Panc1 (cell line): ENCODE results near the gene TRPC4AP. TPM values are rescaled to one million over a fixed set of nuclear protein-coding genes. Genes with fewer than 3 reads are reported as not detected.

Source experiments
- ATAC-seq: fragments of 200-7000 bp; cut with Tn5 transposase; 2 replicates; pipeline ENCODE4 v1.9.1; 2020; ENCODE audit warnings: mild to moderate bottlenecking, moderate library complexity
- BruUV-seq: library from RNA; stranded (reverse); fragments of 400-500 nt; replicated peaks from 2 replicates; lab custom pipeline; 2021; lab: Mats Ljungman, UMichigan
- CTCF ChIA-PET: fragments of 300-600 bp; sonication (Branson Sonifier 250); formaldehyde crosslinking; loops from one replicate; lab custom pipeline; 2022; ENCODE audit warnings: antibody characterized with exemption; lab: Charles Lee
- POLR2A ChIA-PET: fragments of 300-600 bp; sonication (Branson Sonifier 250); formaldehyde crosslinking; loops from one replicate; lab custom pipeline; 2022; ENCODE audit warnings: antibody characterized with exemption; lab: Charles Lee
- DNase-seq: peaks from one replicate; pipeline ENCODE4 v3.0.0-alpha.2; 2010; ENCODE audit warnings: low read depth, low spot score
- H3K27ac ChIP-seq: 2 replicates; pipeline ENCODE4 v1.5.1; 2011; ENCODE audit warnings: mild to moderate bottlenecking, low read length, inconsistent platforms
- H3K27me3 ChIP-seq: fragments of 200-500 bp; sonication (Bioruptor generic); 2 replicates; pipeline ENCODE4 v1.6.0; 2014; ENCODE audit warnings: low read length, inconsistent platforms; ENCODE audit not compliant: control insufficient read depth, insufficient read depth
- H3K36me3 ChIP-seq: fragments of 200-500 bp; sonication (Bioruptor generic); 2 replicates; pipeline ENCODE4 v1.5.1; 2014; ENCODE audit warnings: inconsistent platforms, mild to moderate bottlenecking, low read length, moderate library complexity; ENCODE audit not compliant: control insufficient read depth, insufficient read depth
- H3K4me1 ChIP-seq: 2 replicates; pipeline ENCODE4 v1.5.1; 2011; ENCODE audit warnings: inconsistent platforms, mild to moderate bottlenecking, low read length, moderate library complexity; ENCODE audit not compliant: control insufficient read depth, insufficient read depth
- H3K4me3 ChIP-seq, 2 experiments: 2 replicates each; pipeline ENCODE4 v1.5.1; 2011 to 2012; ENCODE audit warnings: low read depth in 2 of 2, low read length in 2 of 2, mild to moderate bottlenecking in 2 of 2, inconsistent platforms in 1 of 2, moderate library complexity in 1 of 2
- H3K9me3 ChIP-seq: fragments of 200-500 bp; sonication (Bioruptor generic); 2 replicates; pipeline ENCODE4 v1.5.1; 2014; ENCODE audit warnings: low read depth, mild to moderate bottlenecking, inconsistent platforms, low read length, moderate library complexity; ENCODE audit not compliant: control insufficient read depth, insufficient read depth
- CTCF ChIP-seq: fragments of 450-650 bp; IDR thresholded peaks from 2 replicates; pipeline ENCODE4 v1.5.1; 2017; ENCODE audit warnings: mild to moderate bottlenecking
- POLR2AphosphoS5 ChIP-seq: IDR thresholded peaks from 2 replicates; pipeline ENCODE4 v1.6.1; 2012; ENCODE audit warnings: mild to moderate bottlenecking, low read depth, low read length, moderate library complexity
- SIN3A ChIP-seq: IDR thresholded peaks from 2 replicates; pipeline ENCODE4 v1.6.1; 2012; ENCODE audit warnings: low read depth, mild to moderate bottlenecking, low read length, moderate library complexity, borderline replicate concordance; ENCODE audit not compliant: insufficient read depth
- TCF7L2 ChIP-seq: IDR thresholded peaks from 2 replicates; pipeline ENCODE4 v1.6.1; 2011; ENCODE audit warnings: mild to moderate bottlenecking, low read depth, low read length, inconsistent platforms
- in situ Hi-C: cut with HindIII; loops from 2 replicates; pipeline ENCODE4 v1.10.0; 2016; ENCODE audit warnings: low sequenced_read_pairs, low pct_unique_long_range_greater_than_20kb
- intact Hi-C: fragments of 100-400 bp; cut with micrococcal nuclease; formaldehyde crosslinking; loops from one replicate; pipeline ENCODE4 v1.10.0; 2022; ENCODE audit not compliant: unreplicated experiment
- total RNA-seq: library from RNA; stranded (reverse); gene quantifications from one replicate; pipeline ENCODE4 v1.2.1, GENCODE V29; 2021; ENCODE audit not compliant: unreplicated experiment
- TF ChIP-seq, protein P1 (sequence below), 2 experiments: IDR thresholded peaks; 2 replicates each; pipeline ENCODE4 v1.6.1; 2011 to 2012; ENCODE audit warnings: low read depth in 2 of 2, control low read depth in 1 of 2, low read length in 1 of 2, mild to moderate bottlenecking in 1 of 2, moderate library complexity in 1 of 2; ENCODE audit not compliant: insufficient read depth in 1 of 2

TRPC4AP gene
- total RNA-seq, 1 experiment from 2014 or later, result 48.4 TPM

DNA sequence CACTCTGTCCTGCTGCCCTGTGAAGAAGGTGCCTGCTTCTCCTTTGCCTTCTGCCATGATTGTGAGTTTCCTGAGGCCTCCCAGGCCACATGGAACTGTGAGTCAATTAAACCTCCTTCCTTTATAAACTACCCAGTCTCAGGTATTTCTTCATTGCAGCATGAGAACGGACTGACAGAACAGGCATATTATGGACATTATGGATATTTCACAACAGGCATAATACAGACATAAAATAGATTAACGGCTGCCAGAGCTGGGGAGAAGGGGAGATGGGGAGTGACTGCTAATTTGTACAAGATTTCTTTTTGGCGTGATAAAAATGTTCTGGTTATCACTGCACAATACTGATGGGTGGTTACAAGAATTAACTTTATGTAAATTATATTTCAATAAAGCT is 29.4 kb downstream of the TRPC4AP start:
- TF ChIP-seq SIN3A (no peak), TCF7L2 (no peak)
- in situ Hi-C loops, result no loop called here
- H3K27ac ChIP-seq, result no peak overlapping the region
- no peaks in the 10 kb centered on the region for H3K9me3 ChIP-seq
- H3K4me3 ChIP-seq, result no peak overlapping the region
- DNase-seq, result no peak
- intact Hi-C loops, result no loop called here
- ATAC-seq, result no peak
- CTCF ChIA-PET, result no interaction called here
- no peaks in the 10 kb centered on the region for H3K36me3 ChIP-seq
- no peaks in the 10 kb centered on the region for H3K27me3 ChIP-seq
- POLR2A ChIA-PET, result no interaction called here
- BruUV-seq, result no TSS peak
- H3K4me1 ChIP-seq, result no peaks in the 10 kb centered on the region

DNA sequence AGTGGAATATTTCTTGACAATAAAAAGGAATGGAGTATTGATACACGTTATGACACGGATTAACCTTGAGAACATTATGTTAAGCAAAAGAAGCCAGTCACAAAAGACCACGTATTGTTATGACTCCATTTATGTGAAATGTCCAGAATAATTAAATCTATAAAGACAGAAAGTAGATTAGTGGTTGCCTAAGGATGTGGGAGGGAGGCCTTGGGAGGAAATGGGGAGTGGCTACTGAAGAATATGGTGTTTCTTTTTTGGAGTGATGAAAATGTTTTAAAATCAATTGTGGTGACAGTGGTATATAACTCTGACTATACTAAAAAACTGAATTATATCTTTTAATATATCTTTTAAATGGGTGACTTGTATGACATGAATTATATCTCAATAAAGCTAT is 30.1 kb downstream of the TRPC4AP start:
- no peak overlapping the region for H3K4me3 ChIP-seq
- H3K36me3 ChIP-seq, result no peaks in the 10 kb centered on the region
- H3K27ac ChIP-seq, result no peak overlapping the region
- no TSS peak for BruUV-seq
- TF ChIP-seq TCF7L2, result no peak
- TF ChIP-seq, protein P1, sequence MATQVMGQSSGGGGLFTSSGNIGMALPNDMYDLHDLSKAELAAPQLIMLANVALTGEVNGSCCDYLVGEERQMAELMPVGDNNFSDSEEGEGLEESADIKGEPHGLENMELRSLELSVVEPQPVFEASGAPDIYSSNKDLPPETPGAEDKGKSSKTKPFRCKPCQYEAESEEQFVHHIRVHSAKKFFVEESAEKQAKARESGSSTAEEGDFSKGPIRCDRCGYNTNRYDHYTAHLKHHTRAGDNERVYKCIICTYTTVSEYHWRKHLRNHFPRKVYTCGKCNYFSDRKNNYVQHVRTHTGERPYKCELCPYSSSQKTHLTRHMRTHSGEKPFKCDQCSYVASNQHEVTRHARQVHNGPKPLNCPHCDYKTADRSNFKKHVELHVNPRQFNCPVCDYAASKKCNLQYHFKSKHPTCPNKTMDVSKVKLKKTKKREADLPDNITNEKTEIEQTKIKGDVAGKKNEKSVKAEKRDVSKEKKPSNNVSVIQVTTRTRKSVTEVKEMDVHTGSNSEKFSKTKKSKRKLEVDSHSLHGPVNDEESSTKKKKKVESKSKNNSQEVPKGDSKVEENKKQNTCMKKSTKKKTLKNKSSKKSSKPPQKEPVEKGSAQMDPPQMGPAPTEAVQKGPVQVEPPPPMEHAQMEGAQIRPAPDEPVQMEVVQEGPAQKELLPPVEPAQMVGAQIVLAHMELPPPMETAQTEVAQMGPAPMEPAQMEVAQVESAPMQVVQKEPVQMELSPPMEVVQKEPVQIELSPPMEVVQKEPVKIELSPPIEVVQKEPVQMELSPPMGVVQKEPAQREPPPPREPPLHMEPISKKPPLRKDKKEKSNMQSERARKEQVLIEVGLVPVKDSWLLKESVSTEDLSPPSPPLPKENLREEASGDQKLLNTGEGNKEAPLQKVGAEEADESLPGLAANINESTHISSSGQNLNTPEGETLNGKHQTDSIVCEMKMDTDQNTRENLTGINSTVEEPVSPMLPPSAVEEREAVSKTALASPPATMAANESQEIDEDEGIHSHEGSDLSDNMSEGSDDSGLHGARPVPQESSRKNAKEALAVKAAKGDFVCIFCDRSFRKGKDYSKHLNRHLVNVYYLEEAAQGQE (IDR thresholded peaks at IDR 0.05; ENCODE audit: insufficient read depth in 1 of 2, low read depth in 2 of 2, low read length in 1 of 2), result no peak
- TF ChIP-seq CTCF, result no peak
- no peak for TF ChIP-seq POLR2AphosphoS5
- no peak for TF ChIP-seq SIN3A
- DNase-seq (no peak), ATAC-seq (no peak)
- H3K4me1 ChIP-seq, result no peaks in the 10 kb centered on the region
- in situ Hi-C loops (no loop called here), intact Hi-C loops (no loop called here)
- H3K9me3 ChIP-seq, result no peaks in the 10 kb centered on the region
- ChIA-PET CTCF (no interaction called here), POLR2A (no interaction called here)
- no peaks in the 10 kb centered on the region for H3K27me3 ChIP-seq

GRCh38 chr20:35060168-35060567 is 32.4 kb downstream of the TRPC4AP start:
- ChIA-PET CTCF (no interaction called here), POLR2A (no interaction called here)
- TF ChIP-seq SIN3A, result no peak
- TF ChIP-seq CTCF, result no peak
- TF ChIP-seq POLR2AphosphoS5, result no peak
- TF ChIP-seq, protein P1 (IDR thresholded peaks at IDR 0.05; ENCODE audit: insufficient read depth in 1 of 2, low read depth in 2 of 2, low read length in 1 of 2), result no peak
- TF ChIP-seq TCF7L2, result no peak
- Histone ChIP-seq H3K27ac (no peak overlapping the region), H3K9me3 (no peaks in the 10 kb centered on the region), H3K4me3 (no peak overlapping the region), H3K4me1 (no peaks in the 10 kb centered on the region), H3K36me3 (no peaks in the 10 kb centered on the region; the same call in 1 of the 2 replicates), H3K27me3 (no peaks in the 10 kb centered on the region)
- DNase-seq, result no peak
- intact Hi-C loops (no loop called here), in situ Hi-C loops (no loop called here)
- BruUV-seq, result no TSS peak
- no peak for ATAC-seq
